Neural progenitor cell (in vitro differentiated cells): Measurements from ENCODE around the gene PAN2. TPM values are rescaled to one million over a fixed set of nuclear protein-coding genes. Genes with fewer than 3 reads are reported as not detected.
A peak's percentile ranks its signal among the peaks of the same experiment; 100 is the strongest.
"Not testable (repeated sequence)": the region's sequence is repeated elsewhere in the genome, so short reads cannot be mapped to it uniquely, and the experiment has no call there.

Source experiments
- DNase-seq: peaks from one replicate; pipeline ENCODE4 v3.0.0-alpha.2; 2016; ENCODE audit warnings: low spot score
- H2AFZ ChIP-seq: fragments of 200-600 bp; sonication (generic); replicated peaks from 2 replicates; pipeline ENCODE4 v1.6.1; 2016; ENCODE audit warnings: antibody characterized with exemption
- H3F3A ChIP-seq: fragments of 200-600 bp; sonication (generic); 2 replicates; pipeline ENCODE4 v1.6.1; 2016; ENCODE audit warnings: antibody characterized with exemption, low read depth
- H3K27ac ChIP-seq: fragments of 200-600 bp; sonication (generic); 2 replicates; pipeline ENCODE4 v1.5.1; 2016; ENCODE audit warnings: mild to moderate bottlenecking
- H3K27me3 ChIP-seq: fragments of 200-600 bp; sonication (generic); 2 replicates; pipeline ENCODE4 v1.6.1; 2016; ENCODE audit warnings: mild to moderate bottlenecking, moderate library complexity
- H3K36me3 ChIP-seq: fragments of 200-600 bp; sonication (generic); 2 replicates; pipeline ENCODE4 v1.5.1; 2016
- H3K4me1 ChIP-seq: fragments of 200-600 bp; sonication (generic); 2 replicates; pipeline ENCODE4 v1.6.1; 2016; ENCODE audit warnings: mixed run types
- H3K4me2 ChIP-seq: fragments of 200-600 bp; sonication (generic); 2 replicates; pipeline ENCODE4 v1.6.1; 2016
- H3K4me3 ChIP-seq: fragments of 200-600 bp; sonication (generic); 2 replicates; pipeline ENCODE4 v1.5.1; 2016
- H3K79me2 ChIP-seq: fragments of 200-600 bp; sonication (generic); 2 replicates; pipeline ENCODE4 v1.6.1; 2016; ENCODE audit warnings: low read depth
- H3K9ac ChIP-seq: fragments of 200-600 bp; sonication (generic); 2 replicates; pipeline ENCODE4 v1.6.1; 2016
- H3K9me3 ChIP-seq: fragments of 200-600 bp; sonication (generic); 2 replicates; pipeline ENCODE4 v1.5.1; 2016; ENCODE audit warnings: low read depth
- H4K20me1 ChIP-seq: fragments of 200-600 bp; sonication (generic); 2 replicates; pipeline ENCODE4 v1.6.1; 2016; ENCODE audit warnings: low read depth
- H3K27ac Mint-ChIP-seq: 3 replicates; pipeline ENCODE4 v1.8.0; 2021; ENCODE audit warnings: mixed read lengths
- H3K27me3 Mint-ChIP-seq: 2 replicates; pipeline ENCODE4 v1.8.0; 2022; ENCODE audit warnings: low read depth, mild to moderate bottlenecking, inconsistent platforms, moderate library complexity, mixed read lengths; ENCODE audit not compliant: insufficient read depth
- H3K36me3 Mint-ChIP-seq: 3 replicates; pipeline ENCODE4 v1.8.0; 2021; ENCODE audit warnings: mixed read lengths
- H3K4me1 Mint-ChIP-seq: 3 replicates; pipeline ENCODE4 v1.8.0; 2021; ENCODE audit warnings: mixed read lengths
- H3K4me3 Mint-ChIP-seq: 3 replicates; pipeline ENCODE4 v1.8.0; 2021; ENCODE audit warnings: mild to moderate bottlenecking, moderate library complexity, mixed read lengths
- H3K9me3 Mint-ChIP-seq: 3 replicates; pipeline ENCODE4 v1.8.0; 2020; ENCODE audit warnings: mixed read lengths
- CTCF ChIP-seq: fragments of 200-600 bp; sonication (generic); IDR thresholded peaks from 2 replicates; pipeline ENCODE4 v1.5.1; 2017; ENCODE audit warnings: antibody characterized with exemption, mild to moderate bottlenecking
- EZH2 ChIP-seq: fragments of 200-600 bp; sonication (generic); IDR thresholded peaks from 2 replicates; pipeline ENCODE4 v1.6.1; 2017; ENCODE audit warnings: antibody characterized with exemption, mild to moderate bottlenecking, moderate library complexity
- EZH2phosphoT487 ChIP-seq: fragments of 200-600 bp; sonication (generic); IDR thresholded peaks from 2 replicates; pipeline ENCODE4 v1.6.1; 2017; ENCODE audit warnings: antibody characterized with exemption
- total RNA-seq: library from RNA; depleted of rRNA; stranded (reverse); fragments of >200 nt; gene quantifications from 2 replicates; pipeline ENCODE4 v1.2.3, GENCODE V29; 2015; ENCODE audit warnings: low replicate concordance

Gene PAN2
- total RNA-seq, 1 donor from 2014 or later, result 116 TPM

GRCh38 chr12:56337753-56338251, 4.0 kb upstream of the PAN2 start:
- H3K4me3 ChIP-seq, result no peak overlapping the region
- no peaks in the 10 kb centered on the region for H3K9me3 Mint-ChIP-seq
- no peak overlapping the region for H3K27ac ChIP-seq
- DNase-seq, result no peak
- H3K36me3 ChIP-seq, result no peaks in the 10 kb centered on the region
- H2AFZ ChIP-seq, result no peak overlapping the region
- H3K79me2 ChIP-seq, result peaks cover 2% of the 10 kb centered on the region
- no peaks in the 10 kb centered on the region for H3K36me3 Mint-ChIP-seq
- TF ChIP-seq EZH2, result no peak
- no peak for TF ChIP-seq CTCF
- TF ChIP-seq EZH2phosphoT487, result no peak
- H3K27ac Mint-ChIP-seq, result no peak overlapping the region
- no peaks in the 10 kb centered on the region for H3K27me3 ChIP-seq
- H3K4me3 Mint-ChIP-seq, result no peak overlapping the region
- H3F3A ChIP-seq, result peaks cover 42% of the 10 kb centered on the region
- peaks cover 8% of the 10 kb centered on the region for H3K27me3 Mint-ChIP-seq
- H3K9ac ChIP-seq, result no peak overlapping the region
- peaks cover 27% of the 10 kb centered on the region for H3K4me1 ChIP-seq
- no peaks in the 10 kb centered on the region for H4K20me1 ChIP-seq
- H3K4me1 Mint-ChIP-seq, result peaks cover 16% of the 10 kb centered on the region
- no peaks in the 10 kb centered on the region for H3K9me3 ChIP-seq
- peak overlapping the region; percentile 32 for H3K4me2 ChIP-seq

GRCh38 chr12:56336361-56337167, 2.8 kb upstream of the PAN2 start:
- no peaks in the 10 kb centered on the region for H3K9me3 Mint-ChIP-seq
- H3K79me2 ChIP-seq, result peaks cover 9% of the 10 kb centered on the region
- H3K4me1 ChIP-seq, result peaks cover 27% of the 10 kb centered on the region
- H3K27me3 ChIP-seq, result no peaks in the 10 kb centered on the region
- TF ChIP-seq CTCF, result no peak
- TF ChIP-seq EZH2phosphoT487, result no peak
- TF ChIP-seq EZH2, result no peak
- no peak for DNase-seq
- no peak overlapping the region for H3K4me3 ChIP-seq
- H3K27ac ChIP-seq, result no peak overlapping the region
- H3K27ac Mint-ChIP-seq, result no peak overlapping the region
- no peaks in the 10 kb centered on the region for H3K36me3 Mint-ChIP-seq
- no peak overlapping the region for H3K9ac ChIP-seq
- peaks cover 12% of the 10 kb centered on the region for H3K27me3 Mint-ChIP-seq
- no peaks in the 10 kb centered on the region for H4K20me1 ChIP-seq
- H3K9me3 ChIP-seq, result no peaks in the 10 kb centered on the region
- peaks cover 42% of the 10 kb centered on the region for H3F3A ChIP-seq
- H3K4me1 Mint-ChIP-seq, result peaks cover 20% of the 10 kb centered on the region
- no peak overlapping the region for H3K4me2 ChIP-seq
- no peak overlapping the region for H3K4me3 Mint-ChIP-seq
- no peak overlapping the region for H2AFZ ChIP-seq
- H3K36me3 ChIP-seq, result no peaks in the 10 kb centered on the region

GRCh38 chr12:56335527-56335926, 1.7 kb upstream of the PAN2 start:
- not testable (repeated sequence) for H3K9ac ChIP-seq, H3K27me3 ChIP-seq, H3K79me2 ChIP-seq, H3K27ac ChIP-seq, H3K36me3 Mint-ChIP-seq, H3K4me3 ChIP-seq, H3K9me3 ChIP-seq, H3K36me3 ChIP-seq, DNase-seq, H3K27ac Mint-ChIP-seq, H4K20me1 ChIP-seq, H3K9me3 Mint-ChIP-seq, H3K4me2 ChIP-seq, H3K4me3 Mint-ChIP-seq, H2AFZ ChIP-seq
- peaks cover 27% of the 10 kb centered on the region for H3K4me1 ChIP-seq
- H3K4me1 Mint-ChIP-seq, result peaks cover 20% of the 10 kb centered on the region
- peaks cover 12% of the 10 kb centered on the region for H3K27me3 Mint-ChIP-seq
- peaks cover 42% of the 10 kb centered on the region for H3F3A ChIP-seq

GRCh38 chr12:56334490-56334793, 642 bp upstream of the PAN2 start:
- no peak for TF ChIP-seq EZH2
- TF ChIP-seq CTCF, result no peak
- TF ChIP-seq EZH2phosphoT487, result no peak
- Histone ChIP-seq H3K79me2 (peaks cover 9% of the 10 kb centered on the region), H2AFZ (peak overlapping the region; percentile 57), H3K27ac (peak overlapping the region; percentile 89), H3K9ac (peak overlapping the region; percentile 82), H3K27me3 (no peaks in the 10 kb centered on the region), H3K4me1 (peaks cover 23% of the 10 kb centered on the region), H3K4me3 (peak overlapping the region; percentile 69), H3K9me3 (no peaks in the 10 kb centered on the region), H3K4me2 (peak overlapping the region; percentile 99), H3F3A (peaks cover 41% of the 10 kb centered on the region), H3K36me3 (no peaks in the 10 kb centered on the region), H4K20me1 (no peaks in the 10 kb centered on the region)
- Mint-ChIP-seq H3K9me3 (no peaks in the 10 kb centered on the region), H3K27ac (peak overlapping the region; percentile 94), H3K4me3 (peak overlapping the region; percentile 94), H3K36me3 (peaks cover 2% of the 10 kb centered on the region), H3K4me1 (peaks cover 20% of the 10 kb centered on the region), H3K27me3 (peaks cover 13% of the 10 kb centered on the region)
- no peak for DNase-seq
